H1 (cell line): ENCODE data around the gene RPTOR. TPM values are rescaled to one million over a fixed set of nuclear protein-coding genes. Genes with fewer than 3 reads are reported as not detected.

Experiments
- EZH2 ChIP-seq: fragments of 200-600 bp; sonication (generic); IDR thresholded peaks from 2 replicates; pipeline ENCODE4 v1.7.1; 2012; ENCODE audit warnings: low read depth, mild to moderate bottlenecking, moderate library complexity, low read length, inconsistent platforms; ENCODE audit not compliant: severe bottlenecking
- POU5F1 ChIP-seq: IDR thresholded peaks from 2 replicates; pipeline ENCODE4 v1.6.1; 2011; ENCODE audit warnings: low read depth, mild to moderate bottlenecking, low read length, moderate library complexity
- polyA plus RNA-seq, 7 experiments: library from polyadenylated mRNA; depleted of rRNA in 3 of 7; stranded (reverse) in 5 of 7; unstranded in 2 of 7; fragments of >200 nt in 5 of 7; fragments of 200-250 nt in 2 of 7; gene quantifications; 1 replicate in 5 of 7; 2 replicates in 1 of 7; 4 replicates in 1 of 7; pipeline versions ENCODE4 v1.2.1 to v1.2.3, GENCODE V29; 2011 to 2013; ENCODE audit warnings: missing spikeins in 2 of 7, mixed read lengths in 2 of 7
- total RNA-seq: library from RNA; stranded (reverse); fragmentation: NEBNext Ultra II Directional; extraction: Animal tissue kit (Norgen Biotek cat#: 25700); gene quantifications from 2 replicates; pipeline ENCODE4 v1.2.1, GENCODE V29; 2021

The RPTOR gene
- total and polyA plus RNA-seq, 2 of the 8 experiments (the other 6 are each of a cell fraction or from before 2014, with no cell fraction given) = 6.9 to 28.7 TPM

- TF ChIP-seq POU5F1 (no peak), EZH2 (no peak)
Measured at GRCh38 chr17:80778716-80779115, 234.1 kb downstream of the RPTOR start (continued).
